ENCODE results near the gene NUP98. TPM values are rescaled to one million over a fixed set of nuclear protein-coding genes. Genes with fewer than 3 reads are reported as not detected.
A peak's percentile ranks its signal among the peaks of the same experiment; 100 is the strongest.

The NUP98 gene
- total RNA-seq, 1 donor from 2014 or later: 62.4 TPM

- peak; percentile 78 for DNase-seq (ENCODE audit: low spot score)
These were observed 155.0 kb downstream of the NUP98 start for GRCh38 chr11:3642071-3642951.

GRCh38 chr11:3641701-3642070 is 155.7 kb downstream of the NUP98 start, which contains the start of gene ART5:
Gene ART5, minus strand, starts transcription at chr11:3641992. Its CDS starts 130 bp downstream, at chr11:3641862.
- DNase-seq (ENCODE audit: low spot score): no peak

- no peak for DNase-seq (ENCODE audit: low spot score)
These were observed 156.2 kb downstream of the NUP98 start for GRCh38 chr11:3641191-3641590.

GRCh38 chr11:3639841-3640240 is 157.5 kb downstream of the NUP98 start:
- no peak for DNase-seq (ENCODE audit: low spot score)

GRCh38 chr11:3638513-3638912 is 158.8 kb downstream of the NUP98 start:
- no peak for DNase-seq (ENCODE audit: low spot score)

GRCh38 chr11:3637201-3637600 is 160.2 kb downstream of the NUP98 start:
- DNase-seq (ENCODE audit: low spot score): no peak

GRCh38 chr11:3635641-3636375 is 161.5 kb downstream of the NUP98 start:
- DNase-seq (ENCODE audit: low spot score): no peak

GRCh38 chr11:3632070-3632660 is 165.2 kb downstream of the NUP98 start:
- no peak for DNase-seq (ENCODE audit: low spot score)

GRCh38 chr11:3631331-3631730 is 166.0 kb downstream of the NUP98 start:
- no peak for DNase-seq (ENCODE audit: low spot score)

GRCh38 chr11:3627291-3627690 is 170.1 kb downstream of the NUP98 start:
- no peak for DNase-seq (ENCODE audit: low spot score)

- peak; percentile 42 for DNase-seq (ENCODE audit: low spot score)
These were observed 170.9 kb downstream of the NUP98 start for GRCh38 chr11:3626250-3626960.

Other genes with a start within 250 kb of the NUP98 start
- gene ART5, start 155.6 kb downstream of the NUP98 start, total RNA-seq (ENCODE audit: insufficient read depth, low replicate concordance): not detected
- not detected for gene ART1, start 152.4 kb downstream of the NUP98 start, total RNA-seq (ENCODE audit: insufficient read depth, low replicate concordance)
- 1.7 TPM for gene CHRNA10, start 126.2 kb downstream of the NUP98 start, total RNA-seq (ENCODE audit: insufficient read depth, low replicate concordance)
- gene PGAP2, start 11.0 kb upstream of the NUP98 start, total RNA-seq (ENCODE audit: insufficient read depth, low replicate concordance): 3.6 TPM
- gene RHOG, start 43.4 kb upstream of the NUP98 start, total RNA-seq (ENCODE audit: insufficient read depth, low replicate concordance): 8.7 TPM
- 21.7 TPM for gene STIM1, start 58.1 kb upstream of the NUP98 start, total RNA-seq (ENCODE audit: insufficient read depth, low replicate concordance)

Data from umbilical cord (tissue), 2 donors.